Daoy (cell line): Measurements from ENCODE around the gene C12orf57. TPM values are rescaled to one million over a fixed set of nuclear protein-coding genes. Genes with fewer than 3 reads are reported as not detected.

Experiments
- DNase-seq: peaks from one replicate; pipeline ENCODE4 v3.0.0-alpha.2; 2015; ENCODE audit warnings: low read depth
- total RNA-seq: library from RNA; depleted of rRNA; stranded (reverse); fragments of >200 nt; shearing (Covaris generic); gene quantifications from 2 replicates; pipeline ENCODE4 v1.2.3, GENCODE V29; 2014

The C12orf57 gene
- total RNA-seq, 1 experiment from 2014 or later = 272 TPM

DNA sequence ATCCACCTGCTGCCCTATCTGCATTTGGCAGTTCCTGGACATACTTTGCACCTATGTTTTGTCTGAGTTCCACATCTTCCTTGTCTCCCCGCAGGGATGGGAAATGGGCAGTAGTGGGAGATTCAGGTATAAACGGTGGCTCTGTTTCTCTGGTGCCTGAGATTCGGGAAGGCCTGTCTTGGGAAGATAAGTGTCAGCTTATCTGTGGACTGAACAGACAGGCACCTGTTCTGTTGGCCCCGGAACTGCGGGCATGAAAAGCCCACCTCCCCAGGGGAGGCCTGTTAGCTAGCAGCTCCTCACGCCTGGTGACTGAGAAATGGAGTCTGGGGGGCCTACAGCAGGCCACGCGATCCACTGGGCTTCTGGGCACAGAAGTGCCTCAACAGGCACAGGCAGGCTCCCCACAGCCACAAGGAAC lies 20.8 kb downstream of the C12orf57 start:
- DNase-seq = no peak

DNA sequence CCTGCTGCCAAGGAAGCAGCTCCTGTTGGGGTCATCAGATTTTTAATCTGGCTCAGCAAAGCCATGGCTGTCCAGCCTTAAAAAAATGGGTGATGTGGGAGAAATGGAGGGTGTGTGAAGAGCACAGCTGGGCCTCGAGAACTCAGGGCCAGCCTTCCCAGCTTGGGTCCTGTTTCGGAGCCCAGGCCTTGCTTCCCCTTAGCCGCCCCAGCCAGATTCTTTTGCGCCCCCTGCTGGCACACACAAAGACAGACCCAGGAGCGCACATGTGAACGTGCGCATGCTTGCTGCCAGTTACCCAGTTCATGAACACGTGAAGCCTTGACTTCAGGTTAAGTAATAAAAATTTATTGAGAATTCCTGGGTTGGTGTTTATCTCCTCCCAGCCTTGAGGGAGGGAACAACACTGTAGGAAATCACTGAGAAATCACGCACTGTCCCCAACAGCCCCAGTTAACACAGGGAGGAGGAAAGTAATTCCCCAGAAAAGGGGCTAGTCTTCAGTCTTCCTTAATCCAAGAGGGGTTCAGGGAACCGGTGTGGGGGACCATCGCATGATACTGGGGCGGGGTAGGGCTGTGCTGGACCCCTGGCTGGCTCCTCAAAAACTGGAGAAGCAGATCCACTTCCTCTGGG lies 21.3 kb downstream of the C12orf57 start:
- peak; percentile 85 for DNase-seq

DNA sequence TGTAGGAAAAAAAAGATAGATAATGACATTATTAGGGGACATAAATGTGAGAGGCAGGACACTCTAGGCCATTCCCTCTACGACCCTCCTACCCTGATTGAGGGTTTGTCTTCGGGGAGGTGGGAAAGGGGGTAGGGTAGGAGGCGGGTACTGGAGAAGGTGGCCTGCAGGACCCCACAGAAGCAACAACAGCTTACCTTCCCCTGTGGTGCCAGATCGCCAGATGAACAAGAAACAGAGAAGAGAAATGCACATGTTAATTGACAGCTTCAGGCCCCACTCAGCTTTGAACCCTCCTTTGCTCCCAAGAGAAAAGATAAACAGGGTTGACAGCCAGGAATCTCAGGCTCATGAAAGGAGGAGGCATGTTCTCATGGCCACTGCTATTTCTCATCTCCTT lies 21.9 kb downstream of the C12orf57 start:
- DNase-seq = no peak

GRCh38 chr12:6966351-6966750 lies 22.5 kb downstream of the C12orf57 start:
- DNase-seq = no peak

DNA sequence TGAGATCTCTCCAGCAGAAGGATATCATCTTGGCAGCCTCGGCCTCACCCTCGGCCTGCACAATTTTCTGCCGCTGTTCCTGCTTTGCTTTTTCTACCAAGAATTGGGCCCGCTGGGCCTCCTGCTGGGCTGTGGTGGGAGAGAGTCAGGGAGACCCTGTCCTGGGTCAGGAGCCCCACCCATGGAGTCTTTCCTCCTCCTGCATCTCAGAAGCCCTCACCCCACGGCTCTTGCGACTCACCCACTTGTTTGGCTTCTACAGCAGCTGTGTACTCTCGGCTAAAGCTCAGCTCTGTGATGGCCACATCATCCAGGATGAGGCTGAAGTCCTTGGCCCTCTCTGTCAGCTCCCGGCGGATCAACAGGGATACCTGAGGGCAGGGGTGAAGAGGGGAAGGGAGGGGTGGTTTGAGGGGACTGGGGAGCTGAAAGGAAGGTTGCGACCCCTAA lies 23.9 kb downstream of the C12orf57 start:
- no peak for DNase-seq

GRCh38 chr12:6968426-6968825 lies 24.6 kb downstream of the C12orf57 start:
- DNase-seq = peak; percentile 1

DNA sequence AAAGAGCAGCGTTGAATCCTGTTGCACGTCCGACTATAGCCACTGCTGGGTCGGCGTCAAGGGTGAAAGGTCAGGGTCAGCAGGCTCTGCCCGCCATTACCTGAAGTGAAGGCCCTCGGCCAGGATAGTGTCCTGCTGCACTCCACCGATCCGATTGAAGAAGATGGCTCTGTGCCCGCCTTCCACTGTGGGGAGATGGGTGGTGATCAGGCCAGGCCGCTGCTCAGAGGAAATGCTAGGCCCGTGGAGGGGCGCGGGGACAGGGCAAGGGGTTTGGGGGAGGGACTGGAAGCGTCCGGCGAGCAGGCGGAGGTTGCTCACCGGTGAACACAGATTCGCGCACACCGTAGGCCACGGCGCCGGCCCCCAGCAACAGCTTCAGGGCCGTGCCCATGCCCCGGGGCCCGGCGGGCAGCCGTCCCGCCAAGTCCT lies 26.3 kb downstream of the C12orf57 start:
- DNase-seq = no peak

DNA sequence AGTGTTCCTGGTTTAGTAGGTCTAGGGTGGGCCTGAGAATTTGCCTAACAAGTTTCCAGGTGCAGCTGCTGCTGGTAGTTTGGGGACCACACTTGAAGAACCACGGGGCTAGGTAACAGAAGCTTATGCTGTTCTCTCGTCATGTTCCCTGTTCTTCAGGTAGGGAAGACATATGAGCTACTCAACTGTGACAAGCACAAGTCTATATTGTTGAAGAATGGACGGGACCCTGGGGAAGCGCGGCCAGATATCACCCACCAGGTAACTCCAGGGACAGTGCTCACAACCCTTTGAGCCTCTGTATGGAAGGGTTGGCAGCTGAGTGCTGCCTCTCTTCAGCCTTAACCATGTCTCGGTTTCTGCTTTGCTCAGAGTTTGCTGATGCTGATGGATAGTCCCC lies 30.4 kb downstream of the C12orf57 start:
- no peak for DNase-seq

DNA sequence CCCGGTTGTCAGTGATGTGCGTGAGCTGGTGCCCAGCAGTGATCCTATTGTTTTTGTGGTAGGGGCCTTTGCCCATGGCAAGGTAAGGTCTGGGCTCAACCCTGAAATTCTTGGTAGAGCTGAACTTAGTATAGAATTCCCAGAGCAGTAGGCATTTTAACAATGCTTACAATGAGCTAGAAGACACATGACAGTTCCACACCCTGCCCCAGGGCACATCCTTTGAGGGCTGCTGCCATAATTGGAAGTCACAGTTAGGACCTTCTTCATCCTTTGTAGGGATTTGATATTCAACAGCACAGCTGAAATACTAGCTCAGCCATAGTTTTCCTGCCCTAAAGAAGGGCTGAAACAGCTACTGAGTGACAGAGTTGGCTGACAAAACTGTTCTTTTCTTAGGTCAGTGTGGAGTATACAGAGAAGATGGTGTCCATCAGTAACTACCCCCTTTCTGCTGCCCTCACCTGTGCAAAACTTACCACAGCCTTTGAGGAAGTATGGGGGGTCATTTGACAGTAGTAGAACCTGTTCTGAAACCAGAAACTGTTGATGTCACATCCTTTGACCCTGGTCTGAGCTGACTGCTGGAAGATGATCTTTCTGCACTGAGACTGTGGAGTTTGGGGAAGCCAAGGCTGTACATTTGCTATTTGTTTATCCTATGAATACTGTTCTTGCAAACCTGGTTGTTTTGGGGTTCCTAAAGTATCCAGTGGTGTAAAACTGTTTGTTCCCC lies 31.6 kb downstream of the C12orf57 start:
- no peak for DNase-seq

GRCh38 chr12:6977653-6978052 lies 33.8 kb downstream of the C12orf57 start:
- DNase-seq = peak; percentile 2

- no peak for DNase-seq
Observed at GRCh38 chr12:6978188-6978587, 34.4 kb downstream of the C12orf57 start.

GRCh38 chr12:6978611-6979011 lies 34.8 kb downstream of the C12orf57 start:
- no peak for DNase-seq

DNA sequence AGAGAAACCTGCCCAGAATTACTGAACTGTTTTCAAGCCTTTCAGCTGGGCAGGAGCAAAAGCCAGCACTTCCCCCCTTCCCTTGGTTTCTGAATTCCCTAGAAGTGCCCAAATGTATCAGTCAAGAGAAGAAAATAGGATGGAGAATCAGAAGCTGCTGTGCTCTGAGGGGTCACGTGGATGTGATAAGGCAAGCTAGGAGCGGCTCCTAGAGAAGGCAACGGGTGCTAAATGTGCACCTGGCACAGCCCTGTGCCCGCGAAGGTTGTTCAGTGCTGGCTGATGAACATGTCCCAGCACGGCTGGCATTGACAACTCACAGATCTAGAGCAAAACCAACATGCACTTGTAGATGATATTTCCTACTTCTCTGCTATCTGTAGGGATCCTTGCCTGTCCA lies 35.2 kb downstream of the C12orf57 start:
- DNase-seq = no peak

DNA sequence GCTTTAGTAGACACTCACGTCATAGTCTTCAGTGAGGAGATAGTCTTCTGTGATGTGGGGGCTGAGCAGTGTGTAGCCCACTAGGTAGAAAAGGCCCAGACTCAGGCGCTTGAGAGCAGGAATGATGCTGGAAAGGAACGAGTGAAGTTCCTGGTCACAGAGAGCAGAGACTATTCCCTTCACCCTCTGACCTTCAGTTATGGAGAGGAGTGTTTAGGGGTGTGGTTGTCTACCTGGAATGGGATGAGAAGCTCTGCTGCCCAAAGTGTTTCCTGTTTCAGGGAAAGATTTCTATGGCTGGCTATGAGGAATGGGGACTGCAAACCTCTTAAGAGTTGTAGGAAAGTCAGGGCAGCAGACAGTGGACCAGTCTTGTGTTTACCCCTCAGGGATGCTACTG lies 35.6 kb downstream of the C12orf57 start:
- no peak for DNase-seq

GRCh38 chr12:6980075-6980474 lies 36.3 kb downstream of the C12orf57 start:
- DNase-seq = no peak

DNA sequence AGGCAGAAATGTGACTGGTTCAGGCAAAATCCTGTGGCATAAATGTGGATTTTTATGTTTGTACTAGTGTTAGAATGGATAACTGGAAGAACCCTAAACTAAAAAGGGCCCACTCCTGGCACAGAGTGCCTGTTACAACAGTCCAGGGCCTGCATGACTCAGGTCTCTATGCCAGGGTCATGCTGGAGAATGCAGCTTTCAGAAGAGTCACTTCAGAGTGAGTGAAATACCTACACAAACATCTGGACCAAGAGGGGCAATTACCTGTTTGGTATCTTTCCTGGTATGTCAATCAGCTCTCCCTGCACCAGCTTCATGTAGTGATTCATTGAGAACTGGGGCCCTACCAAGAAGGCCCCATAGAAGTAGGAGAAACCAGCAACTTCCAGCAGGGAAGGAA lies 36.9 kb downstream of the C12orf57 start:
- no peak for DNase-seq

DNA sequence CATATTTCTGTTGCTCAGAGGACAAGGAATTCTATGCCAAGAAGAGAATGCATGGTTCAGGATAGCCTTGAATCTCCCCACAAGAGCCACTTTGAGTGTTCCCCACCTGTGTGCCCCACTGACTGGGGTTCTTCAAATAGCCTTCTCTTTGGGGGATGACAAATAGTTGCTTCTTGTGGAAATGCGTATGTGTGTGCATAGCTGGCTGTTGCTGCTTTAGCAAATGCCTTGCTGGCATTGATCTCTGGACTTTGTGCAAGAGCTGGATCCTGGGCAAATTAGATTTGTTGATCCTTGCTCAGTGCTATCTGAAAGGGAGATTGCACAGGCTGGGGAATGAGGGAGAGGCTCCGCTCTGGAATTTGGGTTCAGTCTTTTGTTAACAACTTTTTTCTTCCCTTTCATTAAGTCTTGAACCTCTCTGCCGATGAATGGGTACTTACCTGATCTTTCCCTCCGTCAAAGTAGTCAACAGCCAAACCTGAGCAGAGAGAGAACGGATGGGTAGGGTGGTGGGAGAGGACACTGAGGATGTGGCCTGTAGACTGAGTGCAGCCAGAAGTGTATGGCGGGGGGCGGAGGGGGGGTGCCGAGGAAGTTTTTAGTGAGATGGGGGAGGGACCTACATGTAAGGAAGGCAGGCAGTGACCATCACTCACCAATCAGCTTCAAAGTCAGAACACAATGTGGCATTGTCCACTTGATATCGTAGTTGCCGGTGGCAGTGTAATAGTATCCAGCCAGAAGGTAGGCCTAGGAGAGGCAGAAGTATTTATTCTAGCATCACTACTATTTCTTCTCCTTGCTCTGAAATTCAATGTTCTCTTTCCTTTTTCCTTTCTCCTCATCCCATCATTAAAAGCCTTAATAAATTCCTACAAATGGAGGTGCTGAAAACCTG lies 37.6 kb downstream of the C12orf57 start:
- no peak for DNase-seq

GRCh38 chr12:6982532-6982931 lies 38.7 kb downstream of the C12orf57 start:
- no peak for DNase-seq

GRCh38 chr12:6987956-6988553 lies 44.2 kb downstream of the C12orf57 start:
- DNase-seq = no peak
